CD4-positive, alpha-beta T cell treated with Interleukin-2 at 100 ng/mL for 4 hours (primary cell): Measurements from ENCODE around the gene ULK1.
"Not testable (repeated sequence)": the region's sequence is repeated elsewhere in the genome, so short reads cannot be mapped to it uniquely, and the experiment has no call there.

ENCODE experiments used
- DNase-seq: peaks from one replicate; pipeline ENCODE4 v3.0.0-alpha.2; 2020; ENCODE audit warnings: low spot score

The ULK1 gene

DNA sequence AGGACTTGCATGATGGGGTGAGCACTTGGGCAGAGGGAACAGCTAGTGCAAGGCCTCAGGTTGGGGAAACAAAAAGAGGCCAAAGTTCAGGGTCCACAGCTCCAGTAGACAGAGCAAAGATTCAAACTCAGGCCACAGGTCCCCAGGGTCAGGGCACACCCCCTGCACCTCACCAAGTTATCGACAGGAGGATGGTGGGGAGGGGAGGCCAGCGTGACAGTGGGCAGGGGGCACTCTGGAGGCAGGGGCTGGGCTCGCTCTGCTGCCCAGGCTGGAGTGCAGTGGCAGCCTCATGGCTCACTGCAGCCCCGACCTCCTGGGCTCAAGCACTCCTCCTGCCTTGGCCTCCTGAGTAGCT, 32.4 kb upstream of the ULK1 start:
- no peak for DNase-seq

DNA sequence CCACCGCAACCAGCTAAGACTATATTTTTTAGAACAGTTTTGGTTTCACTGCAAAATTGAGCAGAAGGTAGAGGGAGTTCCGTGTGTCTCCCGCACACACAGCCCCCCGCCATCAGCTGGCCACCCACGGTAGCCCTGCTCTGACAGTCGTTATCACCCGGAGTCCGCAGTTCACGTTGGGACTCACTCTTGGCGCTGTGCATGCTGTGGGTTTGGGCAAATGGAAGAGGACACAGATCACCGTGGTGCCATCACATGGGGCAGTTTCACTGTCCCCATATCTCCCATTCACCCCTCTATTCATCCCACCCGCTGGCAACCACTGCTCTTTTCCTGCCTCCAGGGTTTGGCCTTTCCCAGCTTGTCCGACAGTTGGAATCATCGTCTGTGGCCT, 31.8 kb upstream of the ULK1 start:
- no peak for DNase-seq

DNA sequence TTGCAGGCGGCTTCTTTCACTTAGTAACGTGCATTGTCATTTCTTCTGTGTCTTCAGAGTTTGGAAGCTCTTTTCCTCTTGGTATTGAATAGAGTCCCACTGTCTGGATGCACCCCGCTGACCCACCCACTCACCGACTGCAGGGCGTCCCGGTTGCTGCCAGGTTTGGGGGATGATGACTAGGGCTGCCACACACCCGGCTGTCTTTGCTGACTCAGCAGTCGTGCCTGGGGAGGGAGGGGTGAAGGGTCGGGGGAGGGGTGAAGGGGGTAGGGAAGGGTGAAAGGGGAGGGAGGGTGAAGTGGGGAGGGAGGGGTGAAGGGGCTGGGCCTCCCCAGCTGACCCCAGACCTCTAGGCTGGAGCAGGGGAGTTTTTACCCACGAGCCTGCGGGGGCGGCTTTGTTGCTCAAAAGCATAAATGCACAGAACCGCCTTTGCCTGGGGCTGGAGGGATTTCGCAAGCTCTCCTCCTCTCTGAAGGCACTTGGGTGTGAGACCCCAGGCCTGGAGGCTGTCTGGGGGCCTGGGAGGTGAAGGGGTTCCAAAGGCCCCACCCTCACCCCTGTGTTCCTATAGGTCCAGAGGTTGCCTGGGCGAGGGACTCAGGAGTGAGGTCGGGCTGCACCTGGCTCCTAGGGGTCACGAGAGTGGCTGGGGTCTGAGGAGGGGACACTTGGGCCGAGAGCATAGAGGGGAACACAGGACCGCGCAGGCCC, 31.3 kb upstream of the ULK1 start:
- DNase-seq: no peak

DNA sequence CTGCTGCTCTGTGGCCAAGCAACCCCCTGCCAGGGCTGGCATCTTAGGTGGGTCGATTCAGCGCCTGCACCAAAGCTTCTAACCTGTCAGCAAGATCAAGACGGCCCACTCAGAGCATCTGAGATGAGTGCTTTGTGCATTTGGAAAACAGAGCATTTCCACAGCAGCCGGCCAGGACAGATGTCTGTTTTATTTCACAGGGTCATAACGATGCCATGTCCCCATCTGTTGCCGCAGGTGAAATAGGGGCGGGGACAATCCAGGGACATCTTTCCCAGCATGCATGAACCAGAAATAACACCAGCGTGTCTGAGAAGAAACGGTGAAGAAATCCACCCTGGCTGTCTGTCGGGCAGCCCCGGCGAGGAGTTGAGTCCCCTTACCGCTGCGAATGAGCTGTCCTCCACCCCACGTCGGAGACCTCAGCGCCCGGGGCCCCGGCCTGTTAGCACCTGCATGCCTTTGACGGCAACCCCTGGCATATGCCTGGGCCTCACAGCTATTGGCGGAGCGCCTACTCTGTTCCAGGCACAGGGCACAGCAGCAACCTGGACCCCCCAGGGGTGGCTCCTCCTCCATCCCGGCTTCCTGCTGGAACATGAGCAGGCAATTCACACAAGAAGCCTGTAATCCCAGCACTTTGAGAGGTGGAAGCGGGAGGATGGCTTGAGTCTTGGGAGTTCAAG, 30.6 kb upstream of the ULK1 start:
- DNase-seq: no peak

DNA sequence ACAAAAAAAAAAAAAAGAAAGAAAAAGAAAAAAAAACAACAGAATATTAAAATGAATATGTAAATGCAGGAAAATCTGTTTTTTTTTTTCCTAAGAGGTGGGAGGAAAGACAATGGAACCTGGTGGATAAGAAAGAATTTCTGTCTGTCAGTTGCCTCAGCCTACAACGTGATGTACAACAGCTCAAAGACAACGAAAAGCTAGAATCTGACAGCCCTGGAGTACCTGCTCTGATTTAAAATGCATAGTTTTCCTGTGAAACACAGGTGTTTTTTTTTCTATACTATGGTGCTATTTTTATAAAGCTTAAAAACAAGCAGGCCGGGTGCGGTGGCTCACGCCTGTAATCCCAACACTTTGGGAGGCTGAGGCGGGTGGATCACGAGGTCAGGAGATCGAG, 30.0 kb upstream of the ULK1 start:
- no peak for DNase-seq

DNA sequence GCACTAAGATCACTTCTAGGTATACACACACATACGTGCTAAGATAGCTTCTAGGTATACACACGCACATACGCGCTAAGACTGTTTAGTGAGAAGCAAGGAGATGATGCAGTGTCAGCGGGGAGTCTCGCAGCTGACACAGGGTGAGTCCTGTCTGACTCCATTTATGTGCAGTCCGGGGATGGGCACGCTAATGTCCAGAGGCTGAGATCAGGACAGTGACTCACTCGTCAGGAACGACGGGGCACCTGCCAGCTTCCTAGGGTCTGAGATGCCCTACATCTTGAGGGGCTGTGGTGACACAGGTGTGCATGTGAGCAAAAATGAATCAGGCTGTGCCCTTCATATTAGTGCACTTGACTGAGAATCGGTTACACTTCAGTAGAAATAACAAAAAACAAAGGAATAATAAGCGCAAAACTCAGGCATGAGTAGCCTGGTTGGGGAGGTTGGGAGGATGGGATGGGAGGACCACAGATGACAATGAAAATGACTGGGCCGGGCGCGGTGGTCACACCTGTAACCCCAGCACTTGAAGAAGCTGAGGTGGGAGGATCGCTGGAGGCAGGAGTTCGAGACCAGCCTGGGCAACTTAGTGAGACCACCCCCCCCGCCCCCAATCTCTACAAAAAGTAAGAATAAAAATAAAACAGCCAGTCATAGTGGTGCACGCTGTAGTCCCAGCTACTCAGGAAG, 29.1 kb upstream of the ULK1 start:
- no peak for DNase-seq

DNA sequence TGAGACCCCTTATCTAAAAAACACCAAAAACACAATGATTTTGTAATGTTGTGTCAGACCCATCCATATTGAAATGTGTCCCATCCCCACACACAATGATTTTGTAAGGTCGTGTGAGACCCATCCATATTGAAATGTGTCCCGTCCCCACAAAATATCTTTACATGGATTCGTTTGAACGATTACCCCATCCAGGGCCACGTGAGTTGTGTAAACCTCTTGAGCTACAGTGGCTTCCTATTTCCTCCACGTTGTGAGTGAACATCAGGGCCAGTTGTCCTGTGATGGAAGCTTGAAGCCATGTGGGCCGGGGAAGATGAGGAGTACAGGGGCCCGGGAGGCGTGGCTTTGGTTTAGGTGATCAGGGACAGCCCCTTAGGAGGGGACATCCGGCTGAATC, 27.0 kb upstream of the ULK1 start:
- DNase-seq: no peak

DNA sequence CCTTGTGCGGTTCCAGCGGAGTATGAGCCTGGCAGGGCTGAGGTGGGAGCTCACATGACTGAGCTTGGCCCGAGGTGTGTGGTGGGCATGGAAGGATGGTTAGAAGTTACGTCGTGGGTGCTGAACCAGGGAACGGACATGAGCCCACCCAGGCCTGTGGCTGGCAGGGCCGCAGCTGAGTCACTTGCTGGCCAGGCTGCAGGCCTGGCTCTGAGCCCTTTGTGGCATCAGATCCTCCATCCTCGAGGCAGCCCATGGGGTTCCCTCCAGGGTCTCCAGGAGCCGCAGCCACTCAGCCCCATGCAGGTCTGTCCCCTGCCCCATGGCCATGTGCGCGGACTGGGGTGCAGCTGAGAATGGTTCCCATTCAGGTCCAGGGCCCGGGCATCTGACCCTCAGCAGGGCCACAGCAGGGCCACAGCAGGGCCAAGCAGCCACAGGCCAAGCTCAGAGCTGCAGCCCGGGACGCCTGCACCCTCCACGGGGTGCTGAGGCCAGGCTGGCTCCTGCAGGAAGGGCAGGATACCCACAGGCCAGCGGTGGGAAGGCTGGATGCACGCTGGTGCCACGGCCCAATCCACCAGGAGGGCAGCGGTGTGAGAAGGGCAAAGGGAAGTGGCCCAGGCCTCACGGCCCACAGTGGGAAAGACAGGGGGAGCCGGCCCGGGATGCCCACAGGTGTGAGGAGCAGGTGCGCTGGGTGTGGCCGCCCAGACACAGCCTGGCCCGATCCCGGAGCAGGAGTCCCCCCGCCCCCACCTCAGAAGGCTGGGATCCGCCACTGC, 26.3 kb upstream of the ULK1 start:
- DNase-seq: no peak

DNA sequence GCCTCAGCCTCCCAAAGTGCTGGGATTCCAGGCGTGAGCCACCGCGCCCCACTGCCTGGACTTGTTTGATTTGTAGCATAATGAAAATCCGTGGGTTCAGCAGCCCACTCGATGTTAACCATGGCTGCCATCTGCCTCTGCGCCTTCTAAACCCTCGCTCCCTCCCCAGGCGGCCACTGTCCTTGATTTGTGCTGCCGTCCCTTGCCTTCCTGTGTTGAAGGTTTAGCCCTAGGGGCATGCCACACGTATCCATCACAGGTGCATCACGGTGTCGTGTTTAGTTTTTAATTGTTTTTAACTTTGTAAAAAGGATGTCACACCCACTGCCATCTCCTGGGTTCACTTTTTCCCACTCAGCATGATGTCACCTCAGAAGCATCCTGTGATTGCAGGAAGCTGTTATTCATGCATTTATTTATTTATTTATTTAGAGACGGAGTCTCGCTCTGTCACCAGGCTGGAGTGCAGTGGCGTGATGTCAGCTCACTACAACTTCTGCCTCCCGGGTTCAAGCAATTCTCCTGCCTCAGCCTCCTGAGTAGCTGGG, 24.5 kb upstream of the ULK1 start:
- no peak for DNase-seq

DNA sequence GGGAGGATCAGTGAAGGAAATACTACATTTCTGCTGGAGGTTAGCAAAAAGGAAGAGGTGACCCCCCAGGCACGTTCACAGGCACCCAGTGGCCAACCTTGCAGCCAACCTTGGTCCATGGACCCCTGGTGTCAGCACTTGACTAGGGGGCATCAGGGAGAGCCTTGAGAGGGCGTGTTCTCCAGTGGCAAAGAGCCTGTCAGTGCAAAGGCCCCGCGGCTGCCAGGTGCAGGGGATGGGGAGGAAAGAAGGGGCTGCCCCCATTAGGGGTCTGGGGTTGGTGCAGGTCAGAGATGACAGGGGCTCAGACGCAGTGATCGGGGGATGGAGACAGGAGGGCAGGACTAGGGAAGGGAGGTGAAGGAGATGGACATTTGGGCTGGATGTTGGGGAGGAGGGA, 22.7 kb upstream of the ULK1 start:
- DNase-seq: no peak

DNA sequence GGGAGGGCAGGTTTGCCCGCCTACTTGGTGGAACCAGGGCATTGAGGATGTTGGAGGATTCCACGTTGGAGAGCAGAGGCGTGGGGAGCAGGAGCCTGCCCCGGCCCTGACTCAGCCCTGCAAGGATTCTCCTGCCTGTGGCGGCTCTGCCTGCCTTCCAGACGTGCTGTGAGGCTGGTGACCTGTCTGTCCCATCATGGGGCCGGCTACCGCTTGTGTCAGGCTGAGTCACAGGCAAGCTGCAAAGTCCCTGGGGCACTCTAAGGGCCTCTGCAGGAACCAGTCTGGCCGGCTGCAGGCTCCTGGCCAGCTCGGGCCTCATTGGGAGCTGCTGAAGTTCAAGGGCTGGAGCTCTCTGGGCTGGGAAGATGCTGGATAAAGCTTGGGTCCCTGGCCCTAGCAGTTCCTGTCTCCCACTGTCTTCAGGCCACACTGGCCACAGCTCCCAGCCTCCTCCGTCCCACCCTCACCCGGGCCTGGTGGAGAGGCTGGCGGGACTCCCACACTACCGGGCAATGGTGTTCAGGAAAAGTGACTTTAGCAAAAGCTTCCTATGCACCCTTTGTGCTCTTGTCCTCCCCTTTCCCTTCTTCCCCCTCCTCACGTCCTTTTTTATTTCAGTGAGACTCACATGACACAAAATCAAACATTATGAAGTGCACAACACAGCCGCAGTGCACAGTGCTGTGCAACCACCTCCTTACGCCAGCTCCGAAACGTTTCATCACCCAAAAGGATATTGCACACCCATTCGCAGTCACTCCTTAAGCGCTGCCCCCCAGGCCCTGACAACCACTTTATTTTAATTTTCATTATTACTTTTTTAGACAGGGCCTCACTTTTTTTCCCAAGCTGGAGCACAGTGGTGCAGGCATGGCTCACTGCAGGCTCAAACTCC, 22.0 kb upstream of the ULK1 start:
- no peak for DNase-seq

DNA sequence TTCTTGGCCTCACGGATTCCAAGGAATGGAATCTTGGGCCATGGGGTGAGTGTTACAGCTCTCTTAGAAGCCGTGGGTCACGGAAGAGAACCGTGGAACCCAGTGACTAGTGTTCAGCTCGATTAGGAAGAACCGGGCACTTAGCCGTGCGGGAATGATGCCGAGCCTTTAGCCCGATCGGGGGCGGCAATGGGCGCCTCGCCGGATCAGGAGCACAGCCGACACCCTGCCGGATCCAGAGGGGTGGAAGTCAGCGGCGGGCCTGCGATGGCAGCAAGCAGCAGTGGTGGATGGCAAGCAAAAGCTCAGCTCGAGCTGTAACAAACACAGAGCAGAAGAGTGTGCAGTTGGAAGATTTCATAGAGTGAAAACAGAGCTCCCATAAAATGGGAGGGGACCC, 21.1 kb upstream of the ULK1 start:
- DNase-seq: no peak

DNA sequence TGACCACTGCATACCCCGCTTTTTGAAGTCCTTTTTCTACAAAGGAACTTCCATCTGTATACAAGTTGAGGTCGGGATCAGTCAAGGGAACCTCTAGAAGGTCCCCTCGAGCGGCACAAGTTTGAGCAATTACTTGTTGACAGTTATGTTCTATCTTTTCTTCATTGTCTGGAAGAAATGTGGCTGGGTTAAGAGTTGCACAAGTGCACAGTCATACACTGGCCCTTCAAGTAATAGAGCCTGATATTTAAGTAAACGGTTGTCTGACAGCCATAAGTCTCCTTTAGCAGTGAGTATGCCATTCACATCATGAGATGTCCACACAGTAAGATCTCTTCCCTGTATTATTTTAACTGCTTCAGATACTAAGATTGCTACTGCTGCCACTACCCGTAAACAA, 19.4 kb upstream of the ULK1 start:
- DNase-seq: not testable (repeated sequence)

DNA sequence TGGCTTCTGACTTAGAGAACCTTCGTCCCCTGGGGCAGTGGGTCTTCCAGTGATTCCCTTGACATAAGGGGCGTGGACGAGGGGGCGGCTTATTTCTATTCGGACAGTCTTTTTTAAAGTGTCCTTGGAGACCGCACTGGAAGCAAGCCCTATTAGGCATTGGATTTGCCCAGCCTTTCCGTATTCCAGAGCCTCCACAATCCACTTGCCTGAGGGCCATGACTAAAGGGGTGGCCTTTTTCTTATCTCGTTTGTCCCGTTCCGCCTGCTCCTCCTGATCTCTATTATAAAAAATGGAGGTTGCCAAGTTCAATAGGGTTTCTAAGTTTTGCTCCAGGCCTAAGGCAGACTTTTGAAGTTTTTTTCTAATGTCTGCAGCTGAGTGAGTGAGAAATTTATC, 17.2 kb upstream of the ULK1 start:
- not testable (repeated sequence) for DNase-seq

DNA sequence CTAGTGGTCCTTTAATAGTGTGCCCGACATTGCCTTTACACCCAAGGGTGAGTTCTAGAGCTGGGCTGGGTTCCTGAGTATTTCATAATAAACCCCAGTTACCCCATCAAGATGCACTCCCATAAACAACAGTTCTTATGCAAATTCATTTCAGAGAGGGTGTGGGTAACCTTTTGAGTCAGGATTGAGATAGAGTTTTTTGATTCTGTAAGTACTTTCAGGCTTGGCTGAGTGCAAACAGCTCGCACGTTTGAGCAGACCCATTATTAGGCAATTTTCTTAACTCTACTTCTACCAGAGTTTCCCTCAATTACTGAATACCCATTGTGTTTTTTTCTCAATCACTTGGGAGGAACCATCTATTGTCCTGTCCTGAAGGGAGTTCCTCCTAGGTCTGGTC, 16.0 kb upstream of the ULK1 start:
- DNase-seq: not testable (repeated sequence)

DNA sequence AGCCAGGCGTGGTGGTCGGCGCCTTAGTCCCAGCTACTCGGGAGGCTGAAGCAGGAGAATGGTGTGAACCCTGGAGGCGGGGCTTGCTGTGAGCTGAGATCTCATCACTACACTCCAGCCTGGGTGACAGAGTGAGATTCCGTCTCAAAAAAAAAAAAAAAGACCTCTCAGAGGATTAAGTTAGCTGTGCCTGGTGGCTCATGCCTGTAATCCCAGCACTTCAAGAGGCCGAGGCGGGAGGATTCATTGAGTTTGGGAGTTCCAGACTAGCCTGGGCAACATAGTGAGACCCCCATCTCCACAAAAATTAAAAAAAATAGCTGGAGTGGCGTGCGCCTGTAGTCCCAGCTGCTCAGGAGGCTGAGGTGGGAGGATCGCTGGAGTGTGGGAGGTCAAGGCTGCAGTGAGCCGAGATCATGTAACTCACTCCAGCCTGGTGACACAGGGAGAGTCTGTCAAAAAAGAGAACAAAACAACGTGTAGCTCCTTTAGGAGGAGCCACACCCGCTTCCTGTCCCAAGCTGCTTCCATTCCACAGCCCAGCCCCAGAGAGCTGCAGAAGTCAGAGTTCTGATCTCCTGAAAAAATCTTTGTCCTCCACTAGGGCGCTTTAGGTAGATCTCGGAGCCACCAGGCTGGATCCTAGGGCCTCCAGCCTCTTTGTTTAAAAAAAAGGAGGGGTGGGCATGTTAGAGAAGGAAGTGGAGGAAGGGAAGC, 11.5 kb upstream of the ULK1 start:
- DNase-seq: no peak

DNA sequence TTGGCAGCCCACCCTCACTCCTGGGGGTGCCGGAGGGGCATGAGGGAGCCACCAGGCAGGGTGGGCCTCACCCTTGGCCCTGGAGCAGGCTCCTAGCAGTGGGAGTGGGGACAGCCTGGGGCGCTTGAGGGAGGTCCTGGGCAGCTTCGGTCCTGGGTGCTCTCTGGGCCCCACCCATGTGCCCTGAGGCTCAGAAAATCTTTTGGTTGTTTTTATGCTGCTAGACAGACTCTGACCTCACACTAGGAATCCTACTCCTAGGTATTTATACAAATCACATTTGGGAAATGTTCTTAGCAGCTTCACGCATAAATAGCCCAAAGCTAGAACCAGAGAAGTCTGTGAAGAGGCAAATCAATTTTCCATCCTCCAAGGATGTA, 10.9 kb upstream of the ULK1 start:
- no peak for DNase-seq

DNA sequence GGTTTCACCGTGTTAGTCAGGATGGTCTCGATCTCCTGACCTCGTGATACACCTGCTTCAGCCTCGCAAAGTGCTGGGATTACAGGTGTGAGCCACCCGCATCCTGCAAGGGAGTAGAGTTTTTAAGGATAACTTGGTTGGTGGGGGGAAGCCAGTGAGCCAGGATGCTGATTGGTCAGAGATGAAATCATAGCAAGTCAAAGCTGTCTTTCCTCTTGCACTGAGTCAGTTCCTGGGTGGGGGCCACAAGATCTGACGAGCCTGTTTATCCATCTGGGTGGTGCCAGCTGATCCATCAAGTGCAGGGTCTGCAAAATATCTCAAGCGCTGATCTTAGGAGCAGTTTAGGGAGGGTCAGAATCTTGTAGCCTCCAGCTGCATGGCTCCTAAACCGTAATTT, 9.3 kb upstream of the ULK1 start:
- DNase-seq: not testable (repeated sequence)

DNA sequence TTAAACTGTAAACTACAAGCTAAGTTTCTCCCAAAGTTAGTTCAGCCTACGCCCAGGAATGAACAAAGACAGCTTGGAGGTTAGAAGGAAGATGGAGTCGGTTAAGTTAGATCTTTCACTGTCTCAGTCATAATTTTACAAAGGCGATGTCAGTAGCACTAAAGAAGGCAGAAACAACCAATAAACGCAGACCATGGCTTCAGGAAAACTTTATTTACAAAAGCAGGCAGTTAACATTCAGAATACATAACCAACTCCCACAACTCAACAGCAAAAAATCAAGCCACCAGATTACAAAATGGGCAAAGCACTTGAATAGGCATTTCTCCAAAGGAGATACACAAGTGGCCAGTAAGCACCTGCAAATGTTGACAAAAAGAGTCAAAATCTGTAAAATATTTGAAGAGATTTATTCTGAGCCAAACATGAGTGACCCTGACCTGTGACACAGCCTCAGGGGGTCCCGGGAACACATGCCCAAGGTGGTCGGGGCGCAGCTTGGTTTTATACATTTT, 8.8 kb upstream of the ULK1 start:
- no peak for DNase-seq

DNA sequence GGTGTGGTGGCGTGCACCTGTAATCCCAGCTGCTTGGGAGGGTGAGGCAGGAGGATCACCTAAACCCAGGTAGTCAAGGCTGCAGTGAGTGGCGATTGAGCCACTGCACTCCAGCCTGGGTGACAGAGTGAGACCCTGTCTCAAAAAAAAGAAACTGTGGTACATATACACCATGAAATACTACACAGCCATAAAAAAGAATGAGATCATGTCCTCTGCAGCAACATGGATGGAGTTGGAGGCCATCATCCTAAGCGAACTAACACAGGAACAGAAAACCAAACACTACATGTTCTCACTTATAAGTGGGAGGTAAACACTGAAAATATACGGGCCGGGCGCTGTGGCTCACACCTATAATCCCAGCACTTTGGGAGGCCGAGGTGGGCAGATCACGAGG, 2.7 kb upstream of the ULK1 start:
- DNase-seq: not testable (repeated sequence)
